ENCODE results near the gene TMEM255B. TPM values are rescaled to one million over a fixed set of nuclear protein-coding genes. Genes with fewer than 3 reads are reported as not detected.

The TMEM255B gene
- total RNA-seq, 1 experiment from 2014 or later: 7.7 TPM

DNA sequence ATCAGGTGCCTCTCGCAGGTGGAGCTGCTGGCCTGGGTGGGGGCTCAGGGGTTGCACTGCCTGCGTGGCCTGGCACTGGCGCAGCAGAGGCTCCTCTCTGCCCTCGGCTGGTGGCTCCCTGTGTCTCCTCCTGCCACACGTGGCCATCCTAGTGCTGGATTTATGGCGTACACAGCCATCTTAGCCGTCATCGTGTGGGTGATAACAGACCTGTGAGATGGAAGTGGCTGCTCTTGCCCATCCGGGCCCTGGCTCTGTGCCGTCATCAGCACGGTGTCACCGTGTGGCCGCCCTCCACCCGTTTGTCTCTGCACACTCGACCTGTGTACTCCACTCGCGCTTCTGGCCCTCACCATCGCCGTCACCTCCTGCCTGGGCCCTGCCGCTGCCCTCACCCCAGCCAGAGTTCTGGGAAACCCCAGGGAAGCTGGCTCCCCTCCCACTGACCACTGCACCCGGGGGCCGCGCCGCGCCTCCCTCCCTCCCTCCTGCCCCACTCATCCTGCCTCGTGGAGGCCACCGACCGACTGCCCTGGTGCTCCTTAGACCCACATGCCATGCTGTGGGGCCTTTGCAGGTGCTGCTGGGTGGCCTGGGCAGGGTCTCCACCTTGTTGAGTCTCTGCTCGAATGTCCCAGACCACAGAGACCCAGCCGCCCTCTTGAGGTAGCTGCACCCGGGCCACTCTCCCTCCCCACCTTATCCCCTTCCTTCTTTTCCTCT is 29.5 kb downstream of the TMEM255B start:
- H3K36me3 ChIP-seq (ENCODE audit: control insufficient read depth in 1 of 2, insufficient read depth in 2 of 2, low read length in 2 of 2): no peaks in the 10 kb centered on the region
- no peak overlapping the region for H3K4me2 ChIP-seq (ENCODE audit: low read length)
- H2AFZ ChIP-seq (ENCODE audit: low read depth, low read length, poor library complexity, severe bottlenecking): no peak overlapping the region
- CTCF ChIA-PET: no interaction called here
- no peaks in the 10 kb centered on the region for H3K9me3 ChIP-seq (ENCODE audit: control insufficient read depth in 1 of 2, insufficient read depth in 1 of 2, low read depth in 1 of 2, low read length in 2 of 2)
- no TSS peak for BruUV-seq (replicated peaks)
- no peak for TF ChIP-seq JUND (IDR thresholded peaks at IDR 0.05)
- TF ChIP-seq CEBPB (IDR thresholded peaks at IDR 0.05; ENCODE audit: low read depth): no peak
- no peak for TF ChIP-seq ZNF274 (IDR thresholded peaks at IDR 0.05; ENCODE audit: low read depth, low read length)
- no peak for TF ChIP-seq EZH2 (IDR thresholded peaks at IDR 0.05)
- TF ChIP-seq ZFX (IDR thresholded peaks at IDR 0.05): no peak
- no peak for TF ChIP-seq REST (IDR thresholded peaks at IDR 0.05; ENCODE audit: low read depth)
- TF ChIP-seq, protein P1, sequence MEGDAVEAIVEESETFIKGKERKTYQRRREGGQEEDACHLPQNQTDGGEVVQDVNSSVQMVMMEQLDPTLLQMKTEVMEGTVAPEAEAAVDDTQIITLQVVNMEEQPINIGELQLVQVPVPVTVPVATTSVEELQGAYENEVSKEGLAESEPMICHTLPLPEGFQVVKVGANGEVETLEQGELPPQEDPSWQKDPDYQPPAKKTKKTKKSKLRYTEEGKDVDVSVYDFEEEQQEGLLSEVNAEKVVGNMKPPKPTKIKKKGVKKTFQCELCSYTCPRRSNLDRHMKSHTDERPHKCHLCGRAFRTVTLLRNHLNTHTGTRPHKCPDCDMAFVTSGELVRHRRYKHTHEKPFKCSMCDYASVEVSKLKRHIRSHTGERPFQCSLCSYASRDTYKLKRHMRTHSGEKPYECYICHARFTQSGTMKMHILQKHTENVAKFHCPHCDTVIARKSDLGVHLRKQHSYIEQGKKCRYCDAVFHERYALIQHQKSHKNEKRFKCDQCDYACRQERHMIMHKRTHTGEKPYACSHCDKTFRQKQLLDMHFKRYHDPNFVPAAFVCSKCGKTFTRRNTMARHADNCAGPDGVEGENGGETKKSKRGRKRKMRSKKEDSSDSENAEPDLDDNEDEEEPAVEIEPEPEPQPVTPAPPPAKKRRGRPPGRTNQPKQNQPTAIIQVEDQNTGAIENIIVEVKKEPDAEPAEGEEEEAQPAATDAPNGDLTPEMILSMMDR (IDR thresholded peaks at IDR 0.05 in 2 of 3, conservative IDR thresholded peaks at IDR 0.05 in 1 of 3; ENCODE audit: borderline replicate concordance in 1 of 3, insufficient read depth in 1 of 3, low read depth in 2 of 3, low read length in 2 of 3): no peak
- TF ChIP-seq, protein P2, sequence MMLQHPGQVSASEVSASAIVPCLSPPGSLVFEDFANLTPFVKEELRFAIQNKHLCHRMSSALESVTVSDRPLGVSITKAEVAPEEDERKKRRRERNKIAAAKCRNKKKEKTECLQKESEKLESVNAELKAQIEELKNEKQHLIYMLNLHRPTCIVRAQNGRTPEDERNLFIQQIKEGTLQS (IDR thresholded peaks at IDR 0.05): no peak
- TF ChIP-seq CBX3 (IDR thresholded peaks at IDR 0.05; ENCODE audit: low read depth): no peak
- TF ChIP-seq SIN3A (IDR thresholded peaks at IDR 0.05; ENCODE audit: low read depth): no peak
- no peak for TF ChIP-seq EGR1 (IDR thresholded peaks at IDR 0.05; ENCODE audit: low read depth)
- no peak for TF ChIP-seq FOSL1 (IDR thresholded peaks at IDR 0.05; ENCODE audit: low read depth)
- no peak for TF ChIP-seq POLR2AphosphoS5 (IDR thresholded peaks at IDR 0.05; ENCODE audit: low read depth, low read length)
- TF ChIP-seq TCF7L2 (IDR thresholded peaks at IDR 0.05; ENCODE audit: borderline replicate concordance, extremely low read depth, insufficient read depth, insufficient read length): no peak
- TF ChIP-seq SP1 (IDR thresholded peaks at IDR 0.05; ENCODE audit: low read depth): no peak
- POLR2A ChIA-PET: no interaction called here
- H3K27me3 ChIP-seq (ENCODE audit: insufficient read depth, low read length): no peaks in the 10 kb centered on the region
- DNase-seq (ENCODE audit: low read depth, low spot score) (no peak), ATAC-seq (no peak)
- H3K27ac ChIP-seq (ENCODE audit: low read depth, low read length): no peak overlapping the region
- H3K79me2 ChIP-seq (ENCODE audit: insufficient read depth, low read length): no peaks in the 10 kb centered on the region
- H3K4me1 ChIP-seq (ENCODE audit: control insufficient read depth in 1 of 2, insufficient read depth in 2 of 2, low read length in 2 of 2): peaks cover 12 to 16% of the 10 kb centered on the region in 2 experiments
- H4K20me1 ChIP-seq (ENCODE audit: insufficient read depth): no peaks in the 10 kb centered on the region
- intact Hi-C loops (cut with micrococcal nuclease): no loop called here
- H3K4me3 ChIP-seq (replicated peaks in 1 of 2; ENCODE audit: low read depth in 1 of 2, low read length in 2 of 2): no peak overlapping the region
- H3K9me2 ChIP-seq (ENCODE audit: insufficient read depth): no peaks in the 10 kb centered on the region
- no peak overlapping the region for H3K9ac ChIP-seq (ENCODE audit: low read length)
- RAD21 ChIA-PET (ENCODE audit: low non-redundant PET in 1 of 2, low total read pairs in 2 of 2, uncharacterized antibody in 2 of 2, unreplicated experiment in 2 of 2): no interaction called here
